GM12874 (cell line): Measurements from ENCODE around the gene METTL22.

Source experiments
- TF ChIP-seq, protein P1 (sequence below): IDR thresholded peaks from 2 replicates; pipeline ENCODE4 v1.5.1; 2011; ENCODE audit warnings: low read depth, mild to moderate bottlenecking, control low read depth, low read length, moderate library complexity; ENCODE audit not compliant: insufficient read depth

The METTL22 gene

DNA sequence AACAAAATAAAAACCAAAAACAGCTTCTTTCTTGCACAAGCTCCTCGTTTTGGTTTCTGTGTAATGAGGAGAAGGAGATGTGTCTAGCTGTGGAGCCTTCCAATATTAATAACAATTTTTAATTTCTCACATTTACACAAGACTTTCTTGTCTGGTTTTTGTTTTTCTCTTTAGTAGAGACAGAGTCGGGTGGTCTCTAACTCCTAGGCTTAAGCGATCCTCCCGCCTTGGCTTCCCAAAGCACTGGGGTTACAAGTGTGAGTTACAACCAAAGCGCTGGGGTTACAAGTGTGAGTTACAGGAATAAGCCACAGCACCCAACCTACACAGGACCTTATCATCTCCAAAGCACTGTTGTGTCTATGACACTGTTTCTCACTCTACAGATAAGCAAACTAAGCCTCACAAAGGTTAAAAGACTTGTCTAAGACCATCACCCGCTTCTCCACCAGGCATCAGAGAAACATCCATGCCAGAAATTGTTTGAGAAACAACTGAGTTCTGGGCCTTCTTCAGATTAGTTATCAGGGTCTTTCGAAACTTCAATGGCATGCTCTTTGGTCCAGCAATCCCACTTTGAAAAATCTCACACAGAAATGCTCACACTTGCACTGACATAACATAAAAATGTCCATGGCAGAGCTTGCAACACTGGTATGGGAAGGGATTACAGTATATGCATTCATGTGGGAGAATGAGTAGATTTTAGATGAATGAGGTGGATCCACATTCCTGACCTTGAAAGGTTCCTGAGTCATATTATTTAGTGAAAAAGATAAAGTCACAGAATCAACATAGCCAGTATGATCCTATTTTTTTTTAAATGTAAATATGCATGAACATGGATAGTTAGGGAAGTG is 56.8 kb downstream of the METTL22 start:
- TF ChIP-seq, protein P1, sequence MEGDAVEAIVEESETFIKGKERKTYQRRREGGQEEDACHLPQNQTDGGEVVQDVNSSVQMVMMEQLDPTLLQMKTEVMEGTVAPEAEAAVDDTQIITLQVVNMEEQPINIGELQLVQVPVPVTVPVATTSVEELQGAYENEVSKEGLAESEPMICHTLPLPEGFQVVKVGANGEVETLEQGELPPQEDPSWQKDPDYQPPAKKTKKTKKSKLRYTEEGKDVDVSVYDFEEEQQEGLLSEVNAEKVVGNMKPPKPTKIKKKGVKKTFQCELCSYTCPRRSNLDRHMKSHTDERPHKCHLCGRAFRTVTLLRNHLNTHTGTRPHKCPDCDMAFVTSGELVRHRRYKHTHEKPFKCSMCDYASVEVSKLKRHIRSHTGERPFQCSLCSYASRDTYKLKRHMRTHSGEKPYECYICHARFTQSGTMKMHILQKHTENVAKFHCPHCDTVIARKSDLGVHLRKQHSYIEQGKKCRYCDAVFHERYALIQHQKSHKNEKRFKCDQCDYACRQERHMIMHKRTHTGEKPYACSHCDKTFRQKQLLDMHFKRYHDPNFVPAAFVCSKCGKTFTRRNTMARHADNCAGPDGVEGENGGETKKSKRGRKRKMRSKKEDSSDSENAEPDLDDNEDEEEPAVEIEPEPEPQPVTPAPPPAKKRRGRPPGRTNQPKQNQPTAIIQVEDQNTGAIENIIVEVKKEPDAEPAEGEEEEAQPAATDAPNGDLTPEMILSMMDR: no peak

DNA sequence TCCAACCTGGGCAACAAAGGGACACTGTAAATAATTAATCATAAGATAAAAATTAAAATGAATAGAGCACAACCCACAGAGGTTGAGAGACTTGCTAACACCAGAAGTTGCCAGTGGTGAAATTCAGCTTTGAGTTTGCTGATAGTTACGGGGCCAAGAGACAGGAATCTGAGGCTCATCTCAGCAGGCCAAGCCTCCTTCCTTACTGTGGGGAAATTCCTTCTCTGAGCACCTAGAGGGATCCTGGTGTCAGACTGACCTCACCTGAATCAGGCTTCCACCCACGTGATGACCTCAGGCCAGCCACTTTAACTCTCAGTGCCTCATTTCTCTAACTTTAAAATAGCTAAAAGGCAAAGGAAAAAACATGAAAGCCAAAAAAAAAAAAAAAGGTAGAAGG is 57.7 kb downstream of the METTL22 start:
- TF ChIP-seq, protein P1: no peak

DNA sequence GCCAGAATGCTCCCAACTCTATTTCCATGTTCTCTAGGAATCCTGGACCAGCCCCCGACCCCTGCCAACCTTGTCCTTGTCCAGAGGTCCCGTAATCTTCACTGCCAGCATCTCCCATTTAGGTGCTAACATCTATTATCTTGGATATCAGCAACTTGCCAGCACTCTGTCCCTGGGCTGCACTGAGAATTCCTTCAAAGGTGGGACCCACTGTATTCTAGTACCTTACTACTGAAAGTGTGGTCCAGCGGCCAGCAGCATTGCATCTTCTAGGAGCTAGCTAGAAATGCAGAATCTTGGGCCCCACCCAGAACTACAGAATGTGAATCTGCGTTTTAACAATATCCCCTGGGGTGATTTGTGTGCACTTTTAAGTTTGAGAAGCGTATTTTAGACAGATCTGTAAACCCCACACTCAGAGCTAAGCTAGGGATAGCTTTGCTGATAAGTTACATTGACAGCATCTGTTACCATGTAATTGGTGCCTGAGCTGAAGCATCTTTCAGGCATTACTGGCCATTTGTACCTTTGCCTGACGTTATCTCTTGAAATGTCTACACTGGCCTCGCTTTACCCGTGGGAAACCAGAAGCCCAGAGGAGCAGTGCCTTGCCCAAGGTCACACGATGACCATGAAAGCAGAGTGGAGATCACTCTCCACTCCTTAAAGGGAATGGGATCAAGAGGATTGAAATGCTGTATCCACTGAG is 61.2 kb downstream of the METTL22 start:
- TF ChIP-seq, protein P1: no peak

DNA sequence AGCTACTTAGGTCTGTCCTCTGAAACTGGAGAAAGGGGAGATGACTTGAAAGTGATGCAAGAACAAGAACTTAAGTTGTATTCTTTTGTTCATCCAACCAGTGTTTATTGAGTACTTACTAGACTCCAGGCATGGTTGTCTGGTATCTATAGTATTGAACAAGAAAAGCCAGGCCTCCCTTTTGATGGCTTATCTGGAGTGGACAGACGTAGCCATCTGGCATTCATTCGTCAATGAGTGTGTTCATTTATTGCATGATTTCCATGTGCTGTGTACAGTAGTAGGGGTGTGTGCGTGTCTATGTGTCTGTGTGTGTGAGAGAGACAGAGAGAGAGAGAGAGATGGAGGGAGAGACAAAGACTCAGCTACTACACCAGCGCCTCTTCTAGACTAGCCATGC is 62.1 kb downstream of the METTL22 start:
- TF ChIP-seq, protein P1: no peak

DNA sequence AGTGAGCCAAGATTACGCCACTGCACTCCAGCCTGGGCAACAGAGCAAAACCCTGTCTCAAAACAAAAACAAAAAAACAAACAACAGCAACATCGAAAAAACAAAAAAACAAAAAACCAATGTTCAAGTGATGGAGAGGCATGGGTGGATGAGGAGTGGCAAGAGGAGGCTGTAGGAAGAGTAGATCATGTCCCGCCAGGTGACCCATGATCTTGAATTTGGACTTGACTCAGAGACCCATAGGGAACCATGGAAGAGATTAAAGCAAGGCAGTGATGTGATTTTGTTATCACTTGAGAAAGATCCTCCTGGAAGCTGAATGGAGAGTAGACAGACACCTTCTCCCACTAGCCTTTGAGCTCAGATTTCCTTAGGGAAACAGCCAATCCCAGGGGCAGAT is 64.1 kb downstream of the METTL22 start:
- TF ChIP-seq, protein P1: no peak

DNA sequence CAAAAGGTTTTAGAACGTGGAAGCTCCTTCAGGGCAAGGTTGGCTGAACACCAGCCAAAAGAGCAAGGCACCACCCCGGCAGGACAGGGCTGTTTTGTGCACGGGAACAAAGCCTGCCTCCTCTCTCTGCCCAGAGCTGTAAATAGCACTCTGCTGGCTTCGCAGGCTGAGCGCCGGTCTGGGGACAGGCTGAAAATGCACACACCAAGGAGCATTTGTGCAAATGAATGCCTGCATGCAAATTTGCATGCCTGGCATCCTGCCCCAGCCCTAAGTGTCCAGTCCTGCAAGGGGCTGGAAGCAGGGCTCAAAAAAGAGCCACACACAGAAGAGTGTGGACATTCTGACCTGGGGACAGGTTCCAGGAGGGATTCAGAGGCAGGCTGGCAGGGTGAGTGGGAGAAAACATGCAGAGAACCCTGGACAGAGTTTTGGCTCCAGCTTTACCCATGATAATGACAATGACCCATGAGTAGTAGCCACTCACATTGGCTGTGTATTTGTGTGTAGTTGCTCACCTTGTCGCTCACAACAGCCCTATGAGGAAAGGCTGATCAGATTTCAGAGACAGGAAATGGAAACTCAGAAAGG is 64.6 kb downstream of the METTL22 start:
- TF ChIP-seq, protein P1: no peak

DNA sequence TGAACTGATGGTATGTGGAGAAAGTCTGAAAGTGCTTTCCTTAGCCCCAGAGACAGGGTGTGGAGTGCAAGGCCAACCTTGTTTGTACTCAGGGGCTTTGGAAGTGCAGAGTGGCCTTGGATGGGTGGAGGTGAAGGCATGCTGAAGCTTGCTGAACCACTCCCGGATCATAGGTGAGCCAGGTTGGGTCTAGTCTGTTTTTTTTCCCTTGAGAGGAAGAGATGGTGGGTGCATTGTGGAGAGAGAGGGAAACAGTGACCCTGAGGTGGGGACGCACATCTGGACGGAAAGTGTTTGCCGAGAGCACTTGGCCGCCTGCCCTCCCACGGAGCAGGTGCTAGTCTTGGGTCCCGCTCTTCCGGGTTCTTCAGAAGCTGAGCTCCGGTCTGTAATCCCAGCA is 65.4 kb downstream of the METTL22 start:
- TF ChIP-seq, protein P1: no peak
